Fibroblast of lung (primary cell): ENCODE measurements around the gene NKD2. TPM values are rescaled to one million over a fixed set of nuclear protein-coding genes. Genes with fewer than 3 reads are reported as not detected.

Source experiments
- DNase-seq, 2 donors: peaks; one replicate each; pipeline versions ENCODE4 v3.0.0 to v3.0.0-alpha.2; 2010; ENCODE audit warnings: low read depth in 2 of 2
- H2AFZ ChIP-seq: 2 replicates; pipeline ENCODE4 v1.5.1; 2012; ENCODE audit warnings: low read length, control low read depth, inconsistent platforms
- H3K27ac ChIP-seq: 2 replicates; pipeline ENCODE4 v1.5.1; 2011; ENCODE audit warnings: low read length, control low read depth; ENCODE audit not compliant: insufficient read depth
- H3K27me3 ChIP-seq: 2 replicates; pipeline ENCODE4 v1.5.1; 2011; ENCODE audit warnings: mild to moderate bottlenecking, low read length; ENCODE audit not compliant: control insufficient read depth, insufficient read depth
- H3K36me3 ChIP-seq: 2 replicates; pipeline ENCODE4 v1.5.1; 2011; ENCODE audit warnings: low read length; ENCODE audit not compliant: control insufficient read depth, insufficient read depth
- H3K4me1 ChIP-seq: 2 replicates; pipeline ENCODE4 v1.5.1; 2011; ENCODE audit warnings: low read length; ENCODE audit not compliant: control insufficient read depth, insufficient read depth; ENCODE audit errors: extremely low read depth
- H3K4me2 ChIP-seq: 2 replicates; pipeline ENCODE4 v1.5.1; 2011; ENCODE audit warnings: low read length, control low read depth; ENCODE audit not compliant: insufficient read depth; ENCODE audit errors: extremely low read depth
- H3K4me3 ChIP-seq, 4 experiments: fragments of 200-600 bp in 1 of 4; sonication (generic) in 1 of 4; replicated peaks in 1 of 4; 2 replicates each; pipeline ENCODE4 v1.5.1; 2011 to 2016; ENCODE audit warnings: low read length in 4 of 4, low read depth in 3 of 4, mild to moderate bottlenecking in 3 of 4, control low read depth in 2 of 4, inconsistent platforms in 1 of 4, mixed read lengths in 1 of 4; ENCODE audit not compliant: insufficient read depth in 1 of 4; ENCODE audit errors: control extremely low read depth in 1 of 4
- H3K79me2 ChIP-seq: 2 replicates; pipeline ENCODE4 v1.5.1; 2012; ENCODE audit warnings: mild to moderate bottlenecking, low read length, inconsistent platforms; ENCODE audit not compliant: control insufficient read depth, insufficient read depth
- H3K9ac ChIP-seq: 2 replicates; pipeline ENCODE4 v1.5.1; 2011; ENCODE audit warnings: mild to moderate bottlenecking, low read length, control low read depth; ENCODE audit not compliant: insufficient read depth
- H3K9me3 ChIP-seq: 2 replicates; pipeline ENCODE4 v1.5.1; 2012; ENCODE audit warnings: low read depth, low read length; ENCODE audit not compliant: control insufficient read depth, insufficient read depth
- H4K20me1 ChIP-seq: 2 replicates; pipeline ENCODE4 v1.5.1; 2011; ENCODE audit warnings: low read length; ENCODE audit not compliant: control insufficient read depth, insufficient read depth; ENCODE audit errors: extremely low read depth
- EZH2 ChIP-seq: IDR thresholded peaks from 2 replicates; pipeline ENCODE4 v1.5.1; 2012; ENCODE audit warnings: low read length, control low read depth, mild to moderate bottlenecking; ENCODE audit errors: missing control alignments
- polyA plus RNA-seq, 2 donors: library from polyadenylated mRNA; depleted of rRNA in 1 of 2; stranded (reverse) in 1 of 2; unstranded in 1 of 2; fragments of >200 nt; gene quantifications; 2 replicates each; pipeline ENCODE4 v1.2.1, GENCODE V29; 2011 to 2012; ENCODE audit warnings: missing spikeins in 1 of 2
- total RNA-seq: library from RNA; depleted of rRNA; stranded (reverse); fragments of >200 nt; gene quantifications from 2 replicates; pipeline ENCODE4 v1.2.1, GENCODE V29; 2014
- TF ChIP-seq, protein P1 (sequence below), 2 donors: IDR thresholded peaks in 1 of 2; conservative IDR thresholded peaks in 1 of 2; 1 replicate in 1 of 2; 2 replicates in 1 of 2; pipeline ENCODE4 v1.5.1; 2011 to 2012; ENCODE audit warnings: low read length in 2 of 2, control low read depth in 1 of 2, inconsistent platforms in 1 of 2, low read depth in 1 of 2, mild to moderate bottlenecking in 1 of 2

NKD2 gene
- total and polyA plus RNA-seq, 2 donors (not counting 1 experiment from before 2014, with no cell fraction given), result under 0.01 TPM; not detected in 1

GRCh38 chr5:1037671-1038416 is 29.2 kb downstream of the NKD2 start:
- no peak for TF ChIP-seq EZH2
- TF ChIP-seq, protein P1, sequence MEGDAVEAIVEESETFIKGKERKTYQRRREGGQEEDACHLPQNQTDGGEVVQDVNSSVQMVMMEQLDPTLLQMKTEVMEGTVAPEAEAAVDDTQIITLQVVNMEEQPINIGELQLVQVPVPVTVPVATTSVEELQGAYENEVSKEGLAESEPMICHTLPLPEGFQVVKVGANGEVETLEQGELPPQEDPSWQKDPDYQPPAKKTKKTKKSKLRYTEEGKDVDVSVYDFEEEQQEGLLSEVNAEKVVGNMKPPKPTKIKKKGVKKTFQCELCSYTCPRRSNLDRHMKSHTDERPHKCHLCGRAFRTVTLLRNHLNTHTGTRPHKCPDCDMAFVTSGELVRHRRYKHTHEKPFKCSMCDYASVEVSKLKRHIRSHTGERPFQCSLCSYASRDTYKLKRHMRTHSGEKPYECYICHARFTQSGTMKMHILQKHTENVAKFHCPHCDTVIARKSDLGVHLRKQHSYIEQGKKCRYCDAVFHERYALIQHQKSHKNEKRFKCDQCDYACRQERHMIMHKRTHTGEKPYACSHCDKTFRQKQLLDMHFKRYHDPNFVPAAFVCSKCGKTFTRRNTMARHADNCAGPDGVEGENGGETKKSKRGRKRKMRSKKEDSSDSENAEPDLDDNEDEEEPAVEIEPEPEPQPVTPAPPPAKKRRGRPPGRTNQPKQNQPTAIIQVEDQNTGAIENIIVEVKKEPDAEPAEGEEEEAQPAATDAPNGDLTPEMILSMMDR (conservative IDR thresholded peaks at IDR 0.05 in 1 of 2, IDR thresholded peaks at IDR 0.05 in 1 of 2; ENCODE audit: low read depth in 1 of 2, low read length in 2 of 2), result no peak
- Histone ChIP-seq H3K9ac (no peak overlapping the region), H3K4me3 (no peak overlapping the region), H3K79me2 (no peaks in the 10 kb centered on the region), H3K36me3 (no peaks in the 10 kb centered on the region), H3K27ac (no peak overlapping the region), H2AFZ (no peak overlapping the region), H3K27me3 (no peaks in the 10 kb centered on the region), H4K20me1 (no peaks in the 10 kb centered on the region), H3K9me3 (no peaks in the 10 kb centered on the region), H3K4me2 (no peak overlapping the region), H3K4me1 (no peaks in the 10 kb centered on the region)
- no peak for DNase-seq

- H3K4me2 ChIP-seq, result no peak overlapping the region
- H3K79me2 ChIP-seq, result no peaks in the 10 kb centered on the region
- no peak overlapping the region for H2AFZ ChIP-seq
- H3K36me3 ChIP-seq, result no peaks in the 10 kb centered on the region
- H3K4me1 ChIP-seq, result no peaks in the 10 kb centered on the region
- TF ChIP-seq, protein P1 (conservative IDR thresholded peaks at IDR 0.05 in 1 of 2, IDR thresholded peaks at IDR 0.05 in 1 of 2; ENCODE audit: low read depth in 1 of 2, low read length in 2 of 2), result no peak
- TF ChIP-seq EZH2, result no peak
- H4K20me1 ChIP-seq, result no peaks in the 10 kb centered on the region
- H3K9me3 ChIP-seq, result no peaks in the 10 kb centered on the region
- H3K4me3 ChIP-seq, result no peak overlapping the region
- no peak overlapping the region for H3K9ac ChIP-seq
- no peak overlapping the region for H3K27ac ChIP-seq
- H3K27me3 ChIP-seq, result no peaks in the 10 kb centered on the region
- no peak for DNase-seq
Observed at GRCh38 chr5:1038417-1039209, 30.0 kb downstream of the NKD2 start.

GRCh38 chr5:1039210-1039548 is 30.6 kb downstream of the NKD2 start:
- DNase-seq, result no peak
- H3K79me2 ChIP-seq, result no peaks in the 10 kb centered on the region
- H3K27ac ChIP-seq, result no peak overlapping the region
- H2AFZ ChIP-seq, result no peak overlapping the region
- H3K36me3 ChIP-seq, result no peaks in the 10 kb centered on the region
- no peak overlapping the region for H3K9ac ChIP-seq
- H3K4me3 ChIP-seq, result no peak overlapping the region
- no peaks in the 10 kb centered on the region for H3K9me3 ChIP-seq
- no peaks in the 10 kb centered on the region for H4K20me1 ChIP-seq
- no peaks in the 10 kb centered on the region for H3K4me1 ChIP-seq
- no peaks in the 10 kb centered on the region for H3K27me3 ChIP-seq
- no peak for TF ChIP-seq EZH2
- TF ChIP-seq, protein P1 (conservative IDR thresholded peaks at IDR 0.05 in 1 of 2, IDR thresholded peaks at IDR 0.05 in 1 of 2; ENCODE audit: low read depth in 1 of 2, low read length in 2 of 2), result no peak
- no peak overlapping the region for H3K4me2 ChIP-seq
